HG03045 (cell line): ENCODE data around the gene OGFOD2.
A peak's percentile ranks its signal among the peaks of the same experiment; 100 is the strongest.
"Not testable (repeated sequence)": the region's sequence is repeated elsewhere in the genome, so short reads cannot be mapped to it uniquely, and the experiment has no call there.

Source experiments
- ATAC-seq: cut with Tn5 transposase; IDR thresholded peaks from one replicate; pipeline ENCODE4 v1.9.1; 2021; ENCODE audit warnings: mild to moderate bottlenecking, moderate library complexity; ENCODE audit not compliant: unreplicated experiment

The OGFOD2 gene

DNA sequence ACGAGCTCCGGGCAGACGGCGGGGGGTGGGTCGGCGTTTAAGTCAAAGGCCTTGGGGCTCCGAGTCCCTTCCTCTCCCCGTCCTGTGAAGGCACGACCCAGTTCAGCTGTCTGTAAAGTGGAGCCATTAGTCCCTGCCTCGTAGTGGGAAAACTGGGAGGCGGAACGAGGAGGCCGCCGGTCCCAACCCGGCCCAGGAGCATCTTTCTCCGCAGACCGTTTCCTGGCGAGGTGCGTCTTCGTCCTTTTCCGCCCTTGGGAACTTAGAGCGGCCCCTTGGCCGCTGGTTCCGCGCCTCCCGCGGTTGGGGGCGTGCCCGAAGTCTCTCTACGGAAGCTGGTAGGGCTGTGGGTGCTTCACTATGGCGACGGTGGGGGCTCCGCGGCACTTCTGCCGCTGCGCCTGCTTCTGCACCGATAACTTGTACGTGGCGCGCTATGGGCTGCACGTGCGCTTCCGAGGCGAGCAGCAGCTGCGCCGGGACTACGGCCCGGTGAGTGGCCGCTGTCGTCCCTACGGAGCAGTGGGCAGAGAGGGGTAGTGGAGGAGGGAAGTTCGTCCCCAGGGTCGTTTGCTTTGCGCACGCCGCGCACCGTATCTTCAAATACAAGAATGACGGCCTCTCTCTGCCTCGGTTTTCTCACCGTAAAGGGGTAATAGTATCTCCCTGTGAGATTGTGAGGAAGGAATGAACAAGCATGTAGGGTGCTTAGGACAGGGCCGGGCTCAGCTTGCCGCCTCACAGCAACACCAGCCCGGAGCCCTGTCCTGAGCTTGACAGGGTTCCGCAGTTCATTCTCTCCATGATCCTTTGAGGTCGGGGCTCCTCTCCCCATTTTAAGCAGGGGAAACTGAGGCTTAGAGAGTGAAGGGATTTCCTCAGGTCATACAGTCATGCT lies at the start of gene OGFOD2:
Gene OGFOD2, plus strand, starts transcription at position 353 of the 898 bp plus-strand sequence. Its CDS starts 8 bp downstream, at position 361.
- ATAC-seq = peak; percentile 65

DNA sequence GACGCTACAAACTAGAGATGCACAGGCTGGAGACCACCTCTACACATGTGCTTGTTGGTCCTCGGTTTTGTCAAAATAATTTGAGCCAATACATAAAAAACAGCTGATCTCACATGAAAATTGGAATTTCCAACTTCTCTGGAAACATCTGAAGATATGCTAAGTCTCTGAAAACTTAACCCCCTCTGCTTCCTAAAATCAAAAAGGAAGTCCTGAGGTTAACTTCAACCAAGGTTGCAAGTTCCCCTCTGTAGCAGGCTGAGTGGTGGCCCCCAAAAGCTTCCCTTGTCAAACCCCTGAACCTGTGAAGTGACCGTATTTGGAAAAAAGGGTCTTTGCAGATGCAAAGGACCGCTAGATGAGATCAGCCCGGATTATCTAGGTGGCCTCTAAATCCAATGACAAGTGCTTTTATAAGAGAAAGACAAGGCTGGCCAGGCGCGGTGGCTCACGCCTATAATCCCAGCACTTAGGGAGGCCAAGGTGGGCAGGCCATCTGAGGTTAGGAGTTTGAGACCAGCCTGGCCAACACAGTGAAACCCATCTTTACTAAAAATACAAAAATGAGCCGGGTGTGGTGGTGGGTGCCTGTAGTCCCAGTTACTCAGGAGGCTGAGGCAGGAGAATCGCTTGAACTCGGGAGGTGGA lies 47.2 kb upstream of the OGFOD2 start:
- ATAC-seq = no peak

DNA sequence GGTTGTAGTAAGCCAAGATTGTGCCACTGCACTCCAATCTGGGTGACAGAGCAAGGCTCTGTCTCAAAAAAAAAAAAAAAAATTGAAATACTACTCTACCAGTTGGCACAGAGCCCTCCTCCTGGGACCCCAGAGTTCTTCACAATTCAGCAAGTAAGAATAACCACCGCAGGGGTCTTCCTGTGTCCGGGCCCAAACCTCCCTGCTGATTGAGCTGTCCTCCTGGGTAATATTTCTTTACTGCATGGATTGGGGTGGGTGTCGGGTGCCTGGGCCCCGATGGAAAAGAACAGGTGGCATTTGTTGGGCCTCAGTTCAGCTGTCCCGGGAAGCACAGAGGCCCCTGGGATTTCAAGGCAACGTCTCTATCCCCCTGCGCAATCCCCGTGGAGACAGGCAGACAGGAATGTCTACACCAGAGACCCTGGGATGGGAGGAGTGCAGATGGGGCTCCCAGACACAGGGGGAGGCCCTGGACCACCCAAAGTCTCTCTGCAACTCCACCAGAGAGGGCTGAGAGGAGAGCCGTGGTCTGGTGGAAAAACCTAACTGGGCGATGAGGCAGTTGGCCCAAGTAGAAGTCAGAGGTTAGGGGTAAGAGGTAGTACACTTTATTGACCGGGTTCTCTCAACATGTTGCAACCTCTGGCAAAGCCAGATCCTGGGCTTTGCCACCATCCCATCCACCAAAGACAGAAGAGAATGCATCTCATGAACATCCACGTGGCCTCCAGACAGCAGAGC lies 46.5 kb upstream of the OGFOD2 start:
- ATAC-seq = no peak

DNA sequence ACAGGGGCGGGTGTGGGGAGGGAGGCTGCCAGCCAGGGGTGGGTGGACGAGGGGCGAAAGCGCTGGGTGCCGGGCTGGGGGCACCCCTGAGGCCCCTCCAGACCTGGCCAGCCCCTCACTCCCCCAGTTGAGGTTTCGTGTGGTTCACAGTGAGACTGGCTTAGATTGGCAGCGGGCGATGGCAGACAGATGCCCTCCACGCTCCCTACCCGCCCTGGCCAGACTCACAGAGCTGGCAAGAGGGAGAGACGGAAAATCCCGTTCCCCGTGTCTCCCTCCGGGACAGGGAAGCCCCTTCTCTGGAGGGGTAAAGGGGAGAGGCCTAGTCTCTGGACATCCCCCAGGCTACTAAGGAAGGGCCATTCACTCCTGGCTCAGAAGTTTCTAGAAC lies 45.9 kb upstream of the OGFOD2 start:
- ATAC-seq = no peak

DNA sequence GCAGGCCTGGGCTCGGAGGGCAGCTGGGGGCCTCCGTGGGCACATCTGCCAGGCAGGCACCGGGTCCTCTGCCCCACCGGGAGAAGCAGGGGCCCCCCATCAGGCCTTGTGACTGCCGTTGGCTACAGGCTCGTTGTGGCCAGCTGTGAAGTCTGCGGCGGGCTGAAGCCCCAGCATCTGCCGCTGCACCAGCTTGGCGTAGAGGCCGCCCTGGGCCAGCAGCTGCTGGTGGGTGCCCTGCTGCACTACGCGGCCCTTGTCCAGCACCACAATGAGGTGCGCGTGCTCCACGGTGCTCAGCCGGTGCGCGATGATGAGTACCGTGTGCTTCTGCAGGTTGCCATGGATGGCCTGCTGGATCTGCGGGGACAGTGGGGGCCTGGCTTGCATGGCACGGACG lies 45.2 kb upstream of the OGFOD2 start:
- ATAC-seq = no peak

DNA sequence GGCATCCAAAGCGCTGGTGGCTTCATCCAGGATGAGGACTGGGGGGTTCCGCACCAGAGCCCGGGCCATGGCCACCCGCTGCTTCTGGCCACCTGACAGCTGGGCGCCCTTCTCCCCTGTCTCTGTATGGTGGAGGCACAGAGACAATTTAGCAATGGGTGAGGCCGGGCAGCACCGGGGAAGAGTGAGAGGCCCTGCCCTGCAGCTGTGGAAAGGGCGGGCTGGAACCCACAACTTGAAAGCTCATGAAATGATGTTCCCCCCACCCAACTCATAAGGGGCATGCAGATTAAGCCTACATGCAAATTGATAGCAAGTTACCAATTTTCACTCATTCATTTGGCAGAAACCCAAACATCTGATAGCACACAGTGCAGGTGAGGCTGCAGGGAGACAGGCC lies 42.8 kb upstream of the OGFOD2 start:
- ATAC-seq = no peak

DNA sequence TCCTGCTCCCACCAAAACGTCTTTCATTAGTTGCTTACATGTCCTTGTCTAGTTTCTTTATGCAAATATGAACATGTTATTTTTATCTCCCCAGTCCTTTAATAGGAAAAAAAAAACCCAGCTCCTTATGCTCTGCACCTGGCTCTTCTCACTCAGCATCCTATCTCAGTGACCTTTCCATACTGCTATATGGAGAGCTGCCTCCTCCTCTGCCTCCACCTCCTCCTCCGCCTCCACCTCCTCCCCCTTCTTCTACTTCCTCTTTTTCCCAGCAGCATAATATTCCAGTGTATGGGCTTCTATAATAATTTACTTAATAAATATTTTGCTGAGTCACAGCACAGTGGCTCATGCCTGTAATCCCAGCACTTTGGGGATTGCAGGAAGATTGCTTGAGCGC lies 40.3 kb upstream of the OGFOD2 start:
- no peak for ATAC-seq

DNA sequence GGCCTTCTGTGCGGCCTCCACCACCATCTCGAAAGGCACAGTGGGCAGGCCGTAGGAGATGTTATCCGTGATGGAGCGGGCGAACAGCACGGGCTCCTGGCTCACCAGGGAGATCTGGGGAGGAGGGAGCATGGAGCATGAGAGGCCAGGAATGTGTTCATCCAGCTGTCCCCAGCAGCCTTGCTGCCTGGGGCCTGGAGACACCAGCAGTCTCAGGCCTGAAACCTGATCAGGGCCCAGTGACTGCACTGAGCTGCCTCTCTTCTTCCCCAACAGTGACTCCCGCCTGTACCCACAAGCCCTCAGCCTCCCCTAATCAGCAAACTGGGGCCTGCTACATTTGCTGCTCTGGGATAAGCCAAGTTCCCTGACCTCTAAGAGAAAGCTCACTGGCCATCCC lies 39.7 kb upstream of the OGFOD2 start:
- ATAC-seq = no peak

DNA sequence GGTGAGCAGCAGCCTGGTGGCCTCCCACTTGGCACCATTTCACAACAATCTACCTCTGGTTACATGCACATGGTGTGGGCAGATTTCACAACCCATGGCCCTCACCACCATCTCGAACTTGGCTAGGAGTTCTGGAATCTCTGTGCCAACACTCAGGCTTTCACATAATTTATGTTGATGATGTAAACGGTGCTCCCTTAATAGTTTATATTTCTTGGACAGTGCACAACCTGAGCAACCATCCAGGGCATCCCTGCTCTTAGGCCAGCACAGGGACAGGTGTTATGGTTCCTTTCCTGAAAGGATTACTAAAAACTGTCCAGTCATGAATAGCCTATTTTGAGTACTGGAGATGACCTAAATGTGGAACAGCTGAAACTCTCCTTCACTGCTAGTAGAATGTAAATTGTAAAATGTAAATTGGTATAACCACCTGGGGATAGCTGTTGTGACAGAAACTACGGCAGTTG lies 37.4 kb upstream of the OGFOD2 start:
- no peak for ATAC-seq

DNA sequence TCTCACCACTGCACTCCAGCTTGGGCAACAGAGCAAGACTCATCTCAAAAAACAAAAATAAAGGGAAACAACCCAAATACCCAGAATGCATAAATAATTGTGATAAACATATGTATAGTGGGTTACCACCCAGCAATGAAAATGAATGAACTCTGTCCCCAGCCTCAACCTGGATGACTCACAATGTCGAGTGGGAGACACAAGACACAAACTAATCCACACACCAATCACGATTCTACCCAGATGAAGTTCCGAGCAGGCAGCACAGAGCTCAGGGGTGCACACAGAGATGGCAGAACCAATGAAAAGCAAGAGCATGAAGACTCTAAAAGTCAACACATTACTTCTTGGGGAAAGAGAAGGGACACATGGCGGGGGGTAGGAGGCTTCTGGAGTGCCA lies 35.9 kb upstream of the OGFOD2 start:
- no peak for ATAC-seq

DNA sequence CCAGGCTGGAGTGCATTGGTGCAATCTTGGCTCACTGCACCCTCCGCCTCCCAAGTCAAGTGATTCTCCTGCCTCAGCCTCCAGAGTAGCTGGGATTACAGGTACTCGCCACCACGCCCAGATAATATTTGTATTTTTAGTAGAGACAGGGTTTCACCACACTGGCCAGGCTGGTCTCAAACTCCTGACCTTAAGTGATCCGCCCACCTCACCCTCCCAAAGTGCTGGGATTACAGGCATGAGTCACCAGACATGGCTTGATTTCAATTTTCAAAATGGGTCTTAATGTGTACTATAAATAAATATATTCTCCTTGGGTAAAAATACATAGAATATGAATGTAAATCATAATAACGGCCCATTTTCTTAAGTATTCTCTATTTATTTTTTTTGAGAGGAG lies 33.7 kb upstream of the OGFOD2 start:
- ATAC-seq = not testable (repeated sequence)

DNA sequence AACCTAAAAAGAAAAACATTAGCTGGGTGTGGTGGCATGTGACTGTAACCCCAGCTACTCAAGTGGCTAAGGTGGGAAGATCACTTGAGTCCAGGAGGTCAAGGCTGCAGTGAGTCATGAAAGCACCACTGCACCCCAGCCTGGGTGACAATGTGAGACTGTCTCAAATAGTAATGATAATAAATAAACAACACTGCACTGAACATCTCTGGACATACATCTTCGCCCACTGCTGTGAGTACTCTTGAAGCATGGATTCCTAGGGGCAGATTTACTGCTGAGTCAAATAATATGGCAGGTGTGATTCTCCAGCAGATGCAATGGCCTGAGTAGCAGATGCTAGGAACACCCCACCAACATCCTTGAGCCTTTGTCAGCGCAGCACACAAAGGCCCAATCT lies 32.4 kb upstream of the OGFOD2 start:
- no peak for ATAC-seq

DNA sequence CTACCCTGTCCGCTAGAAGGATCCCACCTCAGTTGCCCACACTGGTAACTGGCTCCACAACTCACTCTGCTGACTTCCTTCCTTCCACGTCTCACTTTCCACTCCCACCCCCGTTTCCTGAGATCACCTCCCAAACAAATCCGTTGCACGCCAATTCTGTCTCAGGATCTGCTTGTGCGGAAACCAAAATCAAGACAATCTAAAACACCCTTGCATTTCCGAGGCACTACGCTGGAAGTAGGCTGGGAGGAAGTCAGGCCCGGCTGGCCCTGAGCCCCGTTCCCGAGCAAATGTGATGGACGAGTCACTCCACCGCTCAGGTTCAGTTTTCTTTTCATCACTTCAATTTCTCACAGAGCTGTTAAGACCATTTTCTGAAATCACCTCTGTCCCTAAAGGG lies 31.8 kb upstream of the OGFOD2 start:
- ATAC-seq = no peak

DNA sequence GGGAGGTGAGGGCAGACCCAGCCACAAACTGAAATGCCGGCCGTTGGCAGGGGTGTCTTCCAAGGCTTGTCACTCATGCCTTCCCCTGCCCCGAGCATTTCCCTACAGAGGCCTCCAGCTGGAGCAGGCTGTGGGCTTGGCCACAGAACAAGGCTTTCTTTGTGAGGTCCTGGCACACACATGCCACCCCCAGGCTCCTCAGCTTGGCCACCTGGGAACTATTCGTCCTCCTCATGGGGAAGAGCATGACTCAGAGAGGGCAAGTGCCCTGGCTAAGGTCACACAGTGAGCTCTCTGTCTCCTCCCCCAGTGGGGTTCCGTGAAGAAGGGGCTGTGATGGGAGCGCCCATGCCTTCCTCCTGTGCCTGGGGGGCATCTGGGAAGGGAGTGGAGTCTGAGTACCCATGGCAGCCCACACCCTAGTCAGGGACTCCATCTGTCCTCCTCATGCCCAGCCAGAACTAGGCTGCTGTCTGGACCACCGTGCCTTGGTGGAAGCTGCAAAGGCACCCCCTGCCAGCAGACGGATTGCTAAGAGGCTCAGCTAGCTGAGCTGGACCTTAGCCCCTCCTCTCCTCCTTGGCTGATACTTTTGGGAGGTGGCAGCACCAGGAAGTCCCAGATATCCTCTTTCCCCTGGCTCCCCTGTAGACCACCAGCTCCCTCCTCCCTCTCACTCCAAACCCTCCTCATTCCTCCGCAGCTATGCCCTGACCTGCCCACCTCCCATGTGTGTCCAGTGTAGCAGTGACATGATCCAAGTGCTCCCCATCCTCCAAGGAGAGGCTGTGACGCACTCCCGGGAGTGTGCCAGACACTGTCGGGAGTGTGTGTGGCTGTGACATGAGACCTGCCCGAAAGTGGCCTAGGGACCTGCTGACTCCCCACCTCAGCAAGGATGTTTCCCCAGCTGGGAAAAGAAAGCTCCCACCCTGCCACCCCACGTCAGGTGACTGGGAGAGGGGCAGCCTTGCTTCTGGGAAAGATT lies 30.1 kb upstream of the OGFOD2 start:
- ATAC-seq = no peak

DNA sequence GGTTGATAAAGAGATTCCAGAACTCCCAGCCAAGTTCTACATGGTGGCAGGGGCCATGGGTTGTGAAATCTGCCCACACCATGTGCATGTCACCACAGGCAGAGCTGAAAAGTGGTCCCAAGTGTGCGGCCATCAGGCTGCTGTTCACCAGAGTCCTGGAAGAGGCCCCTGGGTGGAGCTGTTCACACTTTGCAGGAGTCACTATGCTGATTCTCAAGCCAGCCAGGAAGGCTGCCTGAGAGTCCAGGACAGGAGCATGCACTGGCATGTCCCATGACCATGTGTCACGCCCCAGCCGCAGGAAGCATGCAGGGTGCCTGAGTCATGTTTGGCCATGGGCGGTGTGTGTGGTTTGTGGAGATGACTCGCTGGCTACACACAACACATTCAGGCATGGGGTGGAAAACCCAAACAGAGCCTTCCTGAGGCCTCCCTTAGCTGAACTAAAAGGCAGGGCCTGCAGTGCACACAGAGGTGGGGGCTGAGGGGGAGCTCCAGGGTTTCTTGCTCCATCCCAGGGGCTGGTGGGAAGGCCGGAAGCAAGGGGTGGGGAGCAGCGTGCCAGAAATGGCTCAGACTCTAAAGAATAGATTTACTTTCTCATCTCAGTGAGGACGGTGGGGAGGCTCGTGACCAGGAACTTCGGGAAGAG lies 28.2 kb upstream of the OGFOD2 start:
- peak; percentile 65 for ATAC-seq

DNA sequence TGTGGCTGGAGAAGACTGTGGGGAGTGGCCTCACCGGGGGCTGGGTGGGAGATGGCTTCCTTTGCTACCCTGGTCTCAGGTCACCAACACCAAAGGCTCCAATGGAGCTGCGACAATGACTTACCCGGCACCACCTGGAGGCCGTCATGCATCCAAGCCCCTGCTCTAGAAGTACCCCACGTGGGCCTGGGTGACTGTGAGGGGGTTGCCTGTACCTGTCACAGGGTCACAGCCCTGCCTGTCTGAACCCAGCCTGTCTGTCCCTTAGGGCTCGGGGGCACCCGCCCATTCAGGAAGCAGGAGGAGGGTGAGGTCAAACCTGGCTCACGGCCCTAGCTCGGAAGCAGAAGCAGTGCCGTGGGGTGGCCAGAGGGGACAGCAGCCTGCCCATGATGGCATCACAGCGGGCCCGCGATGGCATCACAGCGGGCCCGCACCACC lies 27.7 kb upstream of the OGFOD2 start:
- no peak for ATAC-seq

DNA sequence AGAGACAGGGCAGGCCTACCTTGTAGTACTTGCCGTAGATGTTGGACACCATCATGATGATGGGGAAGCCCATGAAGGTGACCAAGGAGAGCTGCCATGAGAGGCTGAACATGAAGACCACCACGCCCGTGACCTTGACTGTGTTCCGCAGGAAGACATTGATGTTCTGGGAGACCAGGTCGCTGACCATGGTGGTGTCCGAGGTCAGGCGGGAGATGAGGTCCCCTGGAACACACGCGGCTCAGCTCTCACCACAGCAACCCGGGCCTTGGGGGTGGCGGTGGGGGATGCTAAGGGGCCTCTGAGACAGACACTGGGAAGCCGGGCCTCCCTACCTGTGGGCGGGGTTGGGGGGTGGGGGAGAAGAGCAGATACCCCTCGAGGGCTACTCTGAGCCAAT lies 26.4 kb upstream of the OGFOD2 start:
- no peak for ATAC-seq

DNA sequence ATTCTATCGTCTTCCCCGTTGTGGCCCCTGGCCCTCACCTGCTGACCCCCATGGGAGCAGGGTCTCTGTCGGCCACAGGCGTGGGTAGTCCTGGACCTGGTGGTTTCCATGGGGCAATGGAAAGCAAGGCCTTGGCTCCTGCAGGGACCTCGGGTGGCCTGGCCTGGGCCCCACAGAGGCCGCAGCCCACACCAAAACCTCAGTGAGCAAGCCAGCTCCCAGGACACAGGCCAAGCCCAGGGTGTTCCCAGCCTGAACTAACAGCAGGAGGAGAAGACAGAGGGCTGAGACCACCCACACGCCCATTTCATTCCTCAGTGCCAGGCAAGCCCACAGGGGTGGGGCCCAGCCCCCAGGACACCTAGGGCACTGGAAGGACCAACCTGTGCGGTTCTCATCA lies 25.6 kb upstream of the OGFOD2 start:
- ATAC-seq = no peak

DNA sequence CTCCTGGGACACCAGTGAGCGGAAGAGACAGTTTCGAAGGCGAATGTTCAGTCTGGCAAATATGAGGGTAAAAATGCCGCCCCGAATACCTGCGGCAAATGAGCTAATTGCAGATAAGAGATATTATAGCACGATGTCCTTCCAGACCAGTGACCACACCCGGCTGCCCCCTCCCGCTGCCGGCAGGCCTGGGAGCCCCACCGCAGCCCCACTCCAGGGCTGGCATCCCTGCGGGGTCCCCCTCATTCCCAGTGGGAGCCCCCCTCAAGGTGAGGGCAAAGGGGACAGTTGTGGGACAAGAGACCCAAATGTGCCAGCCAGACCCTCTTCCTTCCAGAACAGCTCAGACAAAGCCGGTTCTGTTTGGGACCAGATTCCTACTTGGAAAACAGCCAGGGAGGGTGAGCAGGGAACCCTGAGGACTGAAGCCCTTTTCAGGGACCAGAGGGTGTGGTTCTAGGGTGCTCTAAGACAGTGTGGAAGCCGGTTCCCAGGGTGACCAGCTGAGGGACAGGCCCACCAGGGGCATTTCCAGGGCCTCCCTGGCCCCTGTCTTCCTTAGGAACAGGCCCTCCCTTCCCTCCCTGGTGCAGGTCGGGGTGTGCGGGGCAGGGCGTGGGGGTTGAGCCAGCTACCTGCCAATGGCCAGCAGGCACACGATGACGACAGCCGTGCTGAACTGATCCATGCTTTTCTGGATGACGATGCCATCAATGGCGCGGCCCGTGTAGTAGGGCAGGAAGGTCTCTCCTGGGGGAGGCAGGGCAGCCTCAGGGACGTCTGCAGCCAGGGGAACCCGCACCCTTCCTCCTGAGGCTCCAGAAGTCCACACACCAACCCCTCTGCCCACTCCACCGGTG lies 25.0 kb upstream of the OGFOD2 start:
- no peak for ATAC-seq
